GM19193 (cell line): ENCODE measurements around the gene C11orf65.

Source experiments
- POLR2A ChIP-seq: IDR thresholded peaks from 4 replicates; pipeline ENCODE4 v1.6.1; 2011; ENCODE audit not compliant: insufficient read depth, insufficient read length; ENCODE audit errors: extremely low read depth

C11orf65 gene

GRCh38 chr11:108343714-108344113, 123.6 kb downstream of the C11orf65 start:
- TF ChIP-seq POLR2A, result no peak

GRCh38 chr11:108341654-108342053, 125.7 kb downstream of the C11orf65 start:
- TF ChIP-seq POLR2A, result no peak

GRCh38 chr11:108340973-108341372, 126.4 kb downstream of the C11orf65 start:
- no peak for TF ChIP-seq POLR2A

- no peak for TF ChIP-seq POLR2A
Observed at GRCh38 chr11:108338750-108339149, 128.6 kb downstream of the C11orf65 start.

- no peak for TF ChIP-seq POLR2A
Observed at GRCh38 chr11:108333403-108333899, 133.9 kb downstream of the C11orf65 start.
